ENCODE measurements around the gene HPS1.

Gene HPS1

GRCh38 chr10:98396096-98397063 is 50.4 kb downstream of the HPS1 start:
- TF ChIP-seq, protein P1, sequence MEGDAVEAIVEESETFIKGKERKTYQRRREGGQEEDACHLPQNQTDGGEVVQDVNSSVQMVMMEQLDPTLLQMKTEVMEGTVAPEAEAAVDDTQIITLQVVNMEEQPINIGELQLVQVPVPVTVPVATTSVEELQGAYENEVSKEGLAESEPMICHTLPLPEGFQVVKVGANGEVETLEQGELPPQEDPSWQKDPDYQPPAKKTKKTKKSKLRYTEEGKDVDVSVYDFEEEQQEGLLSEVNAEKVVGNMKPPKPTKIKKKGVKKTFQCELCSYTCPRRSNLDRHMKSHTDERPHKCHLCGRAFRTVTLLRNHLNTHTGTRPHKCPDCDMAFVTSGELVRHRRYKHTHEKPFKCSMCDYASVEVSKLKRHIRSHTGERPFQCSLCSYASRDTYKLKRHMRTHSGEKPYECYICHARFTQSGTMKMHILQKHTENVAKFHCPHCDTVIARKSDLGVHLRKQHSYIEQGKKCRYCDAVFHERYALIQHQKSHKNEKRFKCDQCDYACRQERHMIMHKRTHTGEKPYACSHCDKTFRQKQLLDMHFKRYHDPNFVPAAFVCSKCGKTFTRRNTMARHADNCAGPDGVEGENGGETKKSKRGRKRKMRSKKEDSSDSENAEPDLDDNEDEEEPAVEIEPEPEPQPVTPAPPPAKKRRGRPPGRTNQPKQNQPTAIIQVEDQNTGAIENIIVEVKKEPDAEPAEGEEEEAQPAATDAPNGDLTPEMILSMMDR (IDR thresholded peaks at IDR 0.05; ENCODE audit: extremely low read depth, missing control alignments): no peak
- no peak for DNase-seq (ENCODE audit: low spot score)

DNA sequence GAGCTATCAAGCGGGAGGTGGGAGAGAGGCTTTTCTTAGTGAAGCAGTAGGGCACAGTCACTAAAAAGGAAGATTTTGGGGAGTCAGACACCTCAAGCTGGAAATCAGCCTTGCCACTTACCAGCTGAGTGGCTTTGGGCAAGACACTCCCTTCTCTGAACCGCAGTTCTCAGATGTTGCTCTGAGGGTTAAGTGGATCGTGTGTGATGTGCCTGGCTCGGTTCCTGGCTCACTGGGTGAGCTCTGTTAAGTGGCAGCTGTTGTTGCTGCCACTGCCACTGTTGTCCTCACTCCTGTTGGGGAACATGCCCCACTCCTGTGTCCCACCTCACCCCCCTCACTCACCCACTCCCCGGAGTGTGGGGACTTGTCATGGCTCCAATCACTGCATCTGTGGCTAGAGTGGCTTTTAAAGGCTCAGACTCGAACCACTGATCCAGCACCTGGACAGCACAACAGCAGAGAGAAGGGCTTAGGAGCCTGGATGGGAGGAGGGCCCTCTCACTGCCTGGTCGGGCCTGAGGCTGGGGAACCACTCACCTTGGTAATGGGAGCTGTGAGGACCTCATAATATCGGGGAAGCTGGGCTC is 51.8 kb downstream of the HPS1 start:
- TF ChIP-seq, protein P1 (IDR thresholded peaks at IDR 0.05; ENCODE audit: extremely low read depth, missing control alignments): no peak
- DNase-seq (ENCODE audit: low spot score): no peak

DNA sequence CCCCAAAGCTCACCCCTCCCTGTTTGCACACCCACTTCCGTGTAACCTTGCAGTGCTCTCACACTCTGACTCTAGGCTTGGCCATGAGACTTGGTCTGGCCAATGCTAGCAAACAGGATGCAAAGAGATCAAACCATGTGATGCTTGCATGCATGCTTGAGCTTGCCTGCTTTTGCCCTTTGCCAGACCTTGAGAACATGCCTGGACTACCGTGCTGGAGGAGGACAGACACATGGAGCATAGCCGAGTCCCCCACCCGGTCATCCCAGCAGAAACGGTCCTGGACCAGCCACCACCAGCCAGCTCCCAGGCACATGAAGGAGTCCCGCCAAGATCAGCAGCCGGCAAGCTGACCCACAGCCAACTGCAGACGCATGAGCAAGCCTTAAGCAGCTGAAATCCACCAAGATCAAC is 55.1 kb downstream of the HPS1 start:
- no peak for DNase-seq (ENCODE audit: low spot score)

DNA sequence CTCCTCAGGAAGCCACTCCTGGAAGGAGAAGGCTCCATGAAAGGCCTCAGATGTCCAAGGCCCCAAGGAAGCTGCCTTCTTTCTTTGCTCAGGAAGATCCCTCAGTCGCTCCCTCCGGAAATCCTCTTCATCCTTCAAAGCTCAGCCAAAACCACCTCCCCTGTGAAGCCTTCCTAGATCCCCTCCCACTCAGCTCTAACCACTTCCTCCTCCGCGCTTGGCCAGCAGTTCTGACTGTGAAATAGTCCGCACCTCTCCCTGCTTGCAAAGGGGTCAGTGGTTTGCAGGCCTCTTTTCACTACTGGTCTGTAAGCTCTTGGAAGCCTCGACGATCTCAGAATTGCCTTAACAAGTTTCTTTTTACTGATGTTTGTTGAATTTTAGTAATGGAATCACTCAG is 55.7 kb downstream of the HPS1 start:
- no peak for DNase-seq (ENCODE audit: low spot score)
- TF ChIP-seq, protein P1 (IDR thresholded peaks at IDR 0.05; ENCODE audit: extremely low read depth, missing control alignments): no peak

More for the DNA sequence above, 55.1 kb downstream of the HPS1 start:
- TF ChIP-seq, protein P1 (IDR thresholded peaks at IDR 0.05; ENCODE audit: extremely low read depth, missing control alignments): no peak

GRCh38 chr10:98390406-98390805 is 56.3 kb downstream of the HPS1 start:
- no peak for DNase-seq (ENCODE audit: low spot score)
- TF ChIP-seq, protein P1 (IDR thresholded peaks at IDR 0.05; ENCODE audit: extremely low read depth, missing control alignments): no peak

- TF ChIP-seq, protein P1 (IDR thresholded peaks at IDR 0.05; ENCODE audit: extremely low read depth, missing control alignments): no peak
- DNase-seq (ENCODE audit: low spot score): no peak
Observed at GRCh38 chr10:98389398-98389797, 57.3 kb downstream of the HPS1 start.

DNA sequence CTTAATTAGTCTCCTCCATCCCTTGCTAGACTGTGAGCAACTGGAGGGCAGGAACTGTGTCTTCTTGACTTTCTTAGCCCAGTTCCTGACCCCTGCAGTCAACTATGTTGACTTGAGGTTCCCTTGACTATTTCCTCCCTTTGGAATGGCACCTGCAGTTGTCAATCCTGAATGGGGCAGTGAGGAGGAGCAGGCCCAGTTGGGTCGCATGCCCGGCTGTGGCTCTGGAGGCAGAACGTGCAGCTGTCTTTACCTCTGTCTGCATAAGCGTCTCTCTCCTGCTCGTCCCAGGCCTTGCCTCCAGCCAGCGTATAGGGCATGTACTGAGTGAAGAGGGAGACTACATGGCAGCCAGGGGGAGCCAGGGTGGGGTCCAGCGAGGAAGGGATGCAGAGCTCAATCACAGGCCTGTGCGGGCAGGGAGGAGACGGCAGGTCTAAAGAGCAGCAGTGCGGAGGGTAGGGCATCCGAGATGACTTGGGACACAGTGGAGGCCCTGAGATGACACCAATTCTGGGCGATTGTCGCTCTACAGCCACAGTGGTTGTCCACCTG is 58.6 kb downstream of the HPS1 start:
- DNase-seq (ENCODE audit: low spot score): no peak
- TF ChIP-seq, protein P1 (IDR thresholded peaks at IDR 0.05; ENCODE audit: extremely low read depth, missing control alignments): no peak
